Choroid plexus epithelial cell (primary cell): ENCODE data around the gene FAM234B.

Experiments
- DNase-seq: peaks from one replicate; pipeline ENCODE4 v3.0.0-alpha.2; 2010; ENCODE audit warnings: low read depth
- H3K4me3 ChIP-seq: 2 replicates; pipeline ENCODE4 v1.5.1; 2011; ENCODE audit warnings: low read depth, mild to moderate bottlenecking, control low read depth, low read length, moderate library complexity
- CTCF ChIP-seq: conservative IDR thresholded peaks from 2 replicates; pipeline ENCODE4 v1.5.1; 2011; ENCODE audit warnings: low read depth, mild to moderate bottlenecking, control low read depth, inconsistent platforms, low read length, moderate library complexity

The FAM234B gene, protein sequence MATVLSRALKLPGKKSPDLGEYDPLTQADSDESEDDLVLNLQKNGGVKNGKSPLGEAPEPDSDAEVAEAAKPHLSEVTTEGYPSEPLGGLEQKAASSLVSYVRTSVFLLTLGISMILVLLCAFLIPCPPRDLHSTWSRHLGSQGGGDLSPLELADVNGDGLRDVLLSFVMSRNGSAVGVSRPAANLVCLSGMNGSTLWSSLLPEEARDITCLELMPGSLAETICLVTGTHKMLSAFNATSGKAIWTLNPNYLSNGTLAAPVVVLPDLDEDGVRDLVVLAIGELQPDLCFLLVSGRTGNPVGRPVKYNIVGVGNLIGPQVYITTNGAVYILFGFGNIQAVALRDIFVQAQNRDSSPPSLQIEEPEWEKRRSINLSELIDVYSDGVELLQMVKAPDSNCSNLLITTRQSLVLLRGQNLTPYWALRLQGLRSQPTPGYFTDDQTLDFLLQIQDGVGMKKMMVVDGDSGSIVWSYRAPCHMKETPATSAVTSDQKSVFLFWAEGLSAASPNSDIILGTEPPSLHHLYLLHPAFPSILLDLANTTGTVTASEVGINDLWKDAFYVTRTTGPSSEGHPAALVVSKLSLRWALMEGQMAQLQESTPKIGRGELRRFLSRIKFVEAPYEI

GRCh38 chr12:13044002-13044905, at the start of gene FAM234B:
TSS of gene FAM234B (plus strand) at chr12:13044381. CDS start at chr12:13044404, 23 bp downstream.
- DNase-seq, result peak; percentile 64

GRCh38 chr12:12995088-12995487, 49.1 kb upstream of the FAM234B start:
- H3K4me3 ChIP-seq, result no peak overlapping the region
- TF ChIP-seq CTCF, result no peak
- no peak for DNase-seq

More at GRCh38 chr12:13044002-13044905, at the start of gene FAM234B:
- no peak for TF ChIP-seq CTCF
- H3K4me3 ChIP-seq, result peak within 1 kb of the TSS; percentile 97

DNA sequence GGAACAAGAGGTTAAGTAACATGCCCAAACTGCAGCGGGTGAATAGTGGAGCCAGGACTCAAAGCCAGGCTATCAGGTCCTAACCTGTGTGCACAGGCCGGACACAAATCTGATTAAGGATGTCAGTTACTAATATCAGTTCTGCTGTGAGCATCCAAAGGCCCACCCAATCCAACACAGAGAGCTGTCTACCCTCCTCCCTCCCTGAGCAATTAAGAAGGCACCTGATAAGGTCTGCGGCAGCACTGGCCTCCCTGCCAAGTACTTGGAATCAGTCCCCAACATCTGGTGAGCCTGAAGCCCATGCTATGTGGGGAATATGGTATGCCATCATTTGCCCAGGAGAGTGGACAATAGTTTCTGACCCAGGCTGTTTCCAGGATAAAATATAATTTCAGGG, 48.0 kb upstream of the FAM234B start:
- DNase-seq, result no peak
- H3K4me3 ChIP-seq, result no peak overlapping the region
- no peak for TF ChIP-seq CTCF

GRCh38 chr12:12997156-12997555, 47.0 kb upstream of the FAM234B start:
- no peak for DNase-seq
- TF ChIP-seq CTCF, result no peak
- H3K4me3 ChIP-seq, result no peak overlapping the region

DNA sequence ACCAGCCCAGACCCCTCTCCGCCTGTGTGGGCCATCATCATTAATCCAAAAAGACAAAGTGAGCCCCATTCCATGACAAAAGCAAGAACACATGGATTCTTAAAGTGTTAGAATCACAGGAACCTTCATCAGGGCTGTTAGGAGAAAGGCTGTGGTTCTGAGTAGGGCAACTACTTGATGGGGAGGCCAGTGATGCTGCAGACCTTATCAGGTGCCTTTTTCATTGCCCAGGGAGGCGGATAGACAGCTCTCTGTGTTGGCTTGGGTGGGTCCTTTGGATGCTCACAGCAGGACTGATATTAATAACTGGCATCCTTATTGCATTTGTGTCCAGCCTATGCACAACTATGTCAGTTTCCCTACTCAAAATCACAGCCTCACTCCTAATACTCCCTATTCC, 46.4 kb upstream of the FAM234B start:
- DNase-seq, result no peak
- H3K4me3 ChIP-seq, result no peak overlapping the region
- TF ChIP-seq CTCF, result no peak

- DNase-seq, result no peak
- no peak for TF ChIP-seq CTCF
- H3K4me3 ChIP-seq, result no peak overlapping the region
Measured at GRCh38 chr12:12998248-12998647, 45.9 kb upstream of the FAM234B start.
